H9 (cell line): ENCODE results near the gene HSPG2. TPM values are rescaled to one million over a fixed set of nuclear protein-coding genes. Genes with fewer than 3 reads are reported as not detected.

Source experiments
- DNase-seq: peaks from one replicate; pipeline ENCODE4 v3.0.0-alpha.2; 2017
- H2AFZ ChIP-seq: one replicate; pipeline ENCODE4 v1.6.1; 2013; ENCODE audit warnings: mild to moderate bottlenecking, low read length, control low read depth, moderate library complexity
- H2AK5ac ChIP-seq: 2 replicates; pipeline ENCODE4 v1.6.1; 2013; ENCODE audit warnings: low read length, control low read depth, mixed read lengths; ENCODE audit not compliant: insufficient read length
- H2BK120ac ChIP-seq: one replicate; pipeline ENCODE4 v1.6.1; 2013; ENCODE audit warnings: low read depth, mild to moderate bottlenecking, low read length, control low read depth, inconsistent platforms; ENCODE audit not compliant: poor library complexity, severe bottlenecking
- H2BK12ac ChIP-seq: 2 replicates; pipeline ENCODE4 v1.6.1; 2013; ENCODE audit warnings: low read length, control low read depth, mixed read lengths, low read depth; ENCODE audit not compliant: insufficient read length
- H2BK15ac ChIP-seq: 2 replicates; pipeline ENCODE4 v1.6.1; 2013; ENCODE audit warnings: low read depth, low read length, control low read depth
- H2BK20ac ChIP-seq: one replicate; pipeline ENCODE4 v1.6.1; 2013; ENCODE audit warnings: low read depth, mild to moderate bottlenecking, low read length, control low read depth, inconsistent platforms; ENCODE audit not compliant: poor library complexity, severe bottlenecking
- H2BK5ac ChIP-seq: 2 replicates; pipeline ENCODE4 v1.6.1; 2013; ENCODE audit warnings: low read length, control low read depth, mixed read lengths; ENCODE audit not compliant: insufficient read length
- H3K14ac ChIP-seq: 2 replicates; pipeline ENCODE4 v1.6.1; 2013; ENCODE audit warnings: low read length, control low read depth; ENCODE audit not compliant: insufficient read depth
- H3K18ac ChIP-seq: 2 replicates; pipeline ENCODE4 v1.6.1; 2013; ENCODE audit warnings: low read depth, mild to moderate bottlenecking, mixed read lengths, low read length, control low read depth; ENCODE audit not compliant: insufficient read length
- H3K23ac ChIP-seq: 2 replicates; pipeline ENCODE4 v1.6.1; 2013; ENCODE audit warnings: low read length, control low read depth, mixed read lengths, low read depth; ENCODE audit not compliant: insufficient read length
- H3K23me2 ChIP-seq: 2 replicates; pipeline ENCODE4 v1.6.1; 2013; ENCODE audit warnings: low read depth, mild to moderate bottlenecking, mixed read lengths, low read length, control low read depth; ENCODE audit not compliant: insufficient read length, poor library complexity, severe bottlenecking
- H3K27ac ChIP-seq: 2 replicates; pipeline ENCODE4 v1.5.1; 2013; ENCODE audit warnings: low read length, control low read depth, mixed read lengths, low read depth; ENCODE audit not compliant: insufficient read length
- H3K27me3 ChIP-seq: 2 replicates; pipeline ENCODE4 v1.6.1; 2013; ENCODE audit warnings: low read length, control low read depth, inconsistent platforms; ENCODE audit not compliant: insufficient read depth
- H3K4ac ChIP-seq: 2 replicates; pipeline ENCODE4 v1.6.1; 2013; ENCODE audit warnings: low read depth, mild to moderate bottlenecking, control low read depth, inconsistent platforms, low read length, moderate library complexity
- H3K4me1 ChIP-seq: 2 replicates; pipeline ENCODE4 v1.6.1; 2013; ENCODE audit warnings: low read length, control low read depth, inconsistent platforms; ENCODE audit not compliant: insufficient read depth
- H3K4me2 ChIP-seq: 2 replicates; pipeline ENCODE4 v1.6.1; 2013; ENCODE audit warnings: low read length, control low read depth, mixed read lengths; ENCODE audit not compliant: insufficient read length, insufficient read depth
- H3K56ac ChIP-seq: 2 replicates; pipeline ENCODE4 v1.6.1; 2013; ENCODE audit warnings: low read depth, mild to moderate bottlenecking, mixed read lengths, low read length, control low read depth; ENCODE audit not compliant: insufficient read length
- H3K79me1 ChIP-seq: 2 replicates; pipeline ENCODE4 v1.6.1; 2013; ENCODE audit warnings: low read depth, mild to moderate bottlenecking, moderate library complexity, low read length, control low read depth, inconsistent platforms; ENCODE audit not compliant: insufficient read depth, poor library complexity, severe bottlenecking
- H3K79me2 ChIP-seq: 2 replicates; pipeline ENCODE4 v1.6.1; 2013; ENCODE audit warnings: low read length, control low read depth, inconsistent platforms; ENCODE audit not compliant: insufficient read depth
- H3K9ac ChIP-seq: 2 replicates; pipeline ENCODE4 v1.6.1; 2013; ENCODE audit warnings: low read length, control low read depth, mixed read lengths; ENCODE audit not compliant: insufficient read length; ENCODE audit errors: extremely low read depth
- H3K9me3 ChIP-seq: one replicate; pipeline ENCODE4 v1.6.1; 2013; ENCODE audit warnings: low read depth, low read length, inconsistent platforms; ENCODE audit not compliant: control insufficient read depth
- H3T11ph ChIP-seq: one replicate; pipeline ENCODE4 v1.6.1; 2013; ENCODE audit warnings: mild to moderate bottlenecking, low read length, control low read depth, inconsistent platforms
- H4K20me1 ChIP-seq: one replicate; pipeline ENCODE4 v1.6.1; 2013; ENCODE audit not compliant: control insufficient read depth, insufficient read length, insufficient read depth
- H4K5ac ChIP-seq: 2 replicates; pipeline ENCODE4 v1.6.1; 2013; ENCODE audit warnings: low read depth, mild to moderate bottlenecking, mixed read lengths, low read length, control low read depth; ENCODE audit not compliant: insufficient read length
- H4K8ac ChIP-seq: replicated peaks from 2 replicates; pipeline ENCODE4 v1.6.1; 2013; ENCODE audit warnings: low read length, control low read depth, mixed read lengths, low read depth; ENCODE audit not compliant: insufficient read length
- H4K91ac ChIP-seq: 2 replicates; pipeline ENCODE4 v1.6.1; 2013; ENCODE audit warnings: low read depth, mild to moderate bottlenecking, moderate library complexity, mixed read lengths, low read length, control low read depth; ENCODE audit not compliant: insufficient read length
- H3K27ac Mint-ChIP-seq, 3 experiments: 2 replicates in 2 of 3; 3 replicates in 1 of 3; pipeline ENCODE4 v1.8.0; 2020 to 2021; ENCODE audit warnings: mixed read lengths in 3 of 3, mild to moderate bottlenecking in 1 of 3, moderate library complexity in 1 of 3
- H3K27me3 Mint-ChIP-seq: 2 replicates; pipeline ENCODE4 v1.8.0; 2021; ENCODE audit warnings: low read depth, mild to moderate bottlenecking, moderate library complexity, mixed read lengths
- H3K36me3 Mint-ChIP-seq, 3 experiments: 2 replicates in 2 of 3; 3 replicates in 1 of 3; pipeline ENCODE4 v1.8.0; 2020 to 2021; ENCODE audit warnings: low read depth in 3 of 3, mixed read lengths in 3 of 3; ENCODE audit not compliant: insufficient read depth in 1 of 3
- H3K4me1 Mint-ChIP-seq, 2 experiments: 2 replicates each; pipeline ENCODE4 v1.8.0; 2020; ENCODE audit warnings: mixed read lengths in 2 of 2
- H3K4me3 Mint-ChIP-seq, 2 experiments: 2 replicates in 1 of 2; 3 replicates in 1 of 2; pipeline ENCODE4 v1.8.0; 2020 to 2021; ENCODE audit warnings: mild to moderate bottlenecking in 2 of 2, mixed read lengths in 2 of 2, moderate library complexity in 1 of 2
- H3K9me3 Mint-ChIP-seq, 2 experiments: 2 replicates in 1 of 2; 3 replicates in 1 of 2; pipeline ENCODE4 v1.8.0; 2020; ENCODE audit warnings: mild to moderate bottlenecking in 2 of 2, mixed read lengths in 2 of 2, moderate library complexity in 1 of 2
- CTCF ChIP-seq: fragments of 200-600 bp; sonication (generic); conservative IDR thresholded peaks from 3 replicates; pipeline ENCODE4 v1.8.0; 2021; ENCODE audit warnings: antibody characterized with exemption, mild to moderate bottlenecking
- WGBS: extraction: QIAGEN DNeasy Blood & Tissue Kit; methylation state at CpG from one replicate; pipeline ENCODE4 v1.1.7; 2013; ENCODE audit warnings: missing lambda C conversion rate, low lambda C conversion rate, mixed read lengths; ENCODE audit not compliant: insufficient read length; ENCODE audit errors: extremely low coverage; 5-methylcytosine and 5-hydroxymethylcytosine counted together
- total RNA-seq: library from RNA; stranded (reverse); gene quantifications from 2 replicates; pipeline ENCODE4 v1.2.1, GENCODE V29; 2021

The HSPG2 gene
- total RNA-seq, 1 experiment from 2014 or later = 90.0 TPM

DNA sequence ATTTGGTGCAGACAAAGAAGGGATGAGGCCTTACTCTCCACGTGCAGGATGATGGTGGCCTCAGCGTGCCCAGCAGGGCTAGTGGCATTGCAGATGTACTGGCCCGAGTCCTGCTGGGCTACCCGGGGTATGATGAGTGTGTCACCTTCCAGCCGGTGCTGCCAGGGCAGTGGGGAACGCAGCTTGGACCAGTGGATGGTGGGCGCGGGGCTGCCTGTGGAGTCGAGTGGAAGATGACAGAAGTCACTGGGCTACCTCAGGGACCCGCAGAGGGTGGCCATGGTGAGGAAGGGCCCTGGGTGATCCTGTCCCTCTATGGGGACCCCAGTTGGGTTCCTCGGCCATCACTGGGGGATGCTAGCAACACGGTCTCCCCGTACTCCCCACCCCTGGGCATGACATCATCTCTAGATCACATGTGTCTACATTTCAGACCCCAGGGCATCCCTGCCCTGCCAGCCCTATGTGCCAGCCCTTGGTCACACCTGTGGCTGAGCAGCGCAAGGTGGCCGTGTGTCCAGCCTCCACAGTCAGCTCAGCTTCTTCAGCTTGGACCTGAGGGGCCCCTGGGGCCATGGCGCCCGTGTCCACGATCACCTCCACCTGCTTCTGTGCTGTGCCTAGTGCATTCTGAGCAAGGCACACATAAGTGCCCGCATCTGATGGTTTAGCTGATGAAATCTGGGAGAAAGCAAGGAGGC, 97.6 kb downstream of the HSPG2 start:
- H4K8ac ChIP-seq = no peak overlapping the region
- H3K9ac ChIP-seq = no peak overlapping the region
- no peak overlapping the region for H3K27ac ChIP-seq
- H3K27me3 ChIP-seq = no peaks in the 10 kb centered on the region
- Mint-ChIP-seq H3K27me3 (no peaks in the 10 kb centered on the region; the same call in 1 of the 2 replicates), H3K4me1 (no peaks in the 10 kb centered on the region), H3K4me3 (no peak overlapping the region), H3K36me3 (peaks cover 26 to 70% (median 66%) of the 10 kb centered on the region in 3 experiments), H3K9me3 (peaks cover 9% of the 10 kb centered on the region in 2 experiments), H3K27ac (no peak overlapping the region)
- no peak overlapping the region for H3K14ac ChIP-seq
- no peak for TF ChIP-seq CTCF
- no peak overlapping the region for H2AK5ac ChIP-seq
- H2AFZ ChIP-seq = no peak overlapping the region
- no peak for DNase-seq
- no peak overlapping the region for H3K18ac ChIP-seq
- H2BK12ac ChIP-seq = no peak overlapping the region
- no peak overlapping the region for H3K56ac ChIP-seq
- H3K79me2 ChIP-seq = no peaks in the 10 kb centered on the region
- H2BK20ac ChIP-seq = no peak overlapping the region
- H3K23ac ChIP-seq = no peak overlapping the region
- H4K91ac ChIP-seq = no peak overlapping the region
- no peaks in the 10 kb centered on the region for H3K4me1 ChIP-seq
- no peak overlapping the region for H2BK15ac ChIP-seq
- no peaks in the 10 kb centered on the region for H3K79me1 ChIP-seq
- H2BK120ac ChIP-seq = no peak overlapping the region
- no CpG with 5 or more reads among the region's 19 CpGs for WGBS
- H4K5ac ChIP-seq = no peak overlapping the region
- no peak overlapping the region for H3T11ph ChIP-seq
- H3K4ac ChIP-seq = no peak overlapping the region
- no peak overlapping the region for H3K4me2 ChIP-seq
- no peaks in the 10 kb centered on the region for H4K20me1 ChIP-seq
- H3K23me2 ChIP-seq = no peaks in the 10 kb centered on the region
- peaks cover 4% of the 10 kb centered on the region for H3K9me3 ChIP-seq
- no peak overlapping the region for H2BK5ac ChIP-seq
